SK-N-SH treated with all-trans-retinoic acid at 6 μM for 48 hours (cell line): Measurements from ENCODE around the gene LY6G5B.

Experiments
- ATAC-seq: fragments of 200-7000 bp; cut with Tn5 transposase; 3 replicates; pipeline ENCODE4 v1.9.1; 2020; ENCODE audit warnings: mild to moderate bottlenecking, moderate library complexity
- BACH2 ChIP-seq: fragments of 250-450 bp; sonication (Bioruptor Pico); IDR thresholded peaks from 2 replicates; pipeline ENCODE4 v1.9.0; 2021; ENCODE audit warnings: mild to moderate bottlenecking, borderline replicate concordance
- CSDC2 ChIP-seq: fragments of 250-450 bp; sonication (Bioruptor Pico); IDR thresholded peaks from 2 replicates; pipeline ENCODE4 v1.5.0; 2020; ENCODE audit warnings: mild to moderate bottlenecking, moderate library complexity
- CSRNP3 ChIP-seq: fragments of 250-450 bp; sonication (Bioruptor Pico); IDR thresholded peaks from 2 replicates; pipeline ENCODE4 v1.5.1; 2021; ENCODE audit warnings: mild to moderate bottlenecking, moderate library complexity
- ESRRG ChIP-seq: fragments of 250-450 bp; sonication (Bioruptor Pico); IDR thresholded peaks from 2 replicates; pipeline ENCODE4 v1.6.1; 2021; ENCODE audit warnings: mild to moderate bottlenecking
- GLIS3 ChIP-seq: fragments of 250-450 bp; sonication (Bioruptor Pico); IDR thresholded peaks from 2 replicates; pipeline ENCODE4 v1.5.0; 2020; ENCODE audit warnings: mild to moderate bottlenecking, moderate library complexity
- OSR1 ChIP-seq: fragments of 250-450 bp; sonication (Bioruptor Pico); IDR thresholded peaks from 2 replicates; pipeline ENCODE4 v1.8.0; 2022; ENCODE audit warnings: moderate library complexity, mild to moderate bottlenecking, inconsistent platforms
- POU6F1 ChIP-seq: fragments of 250-450 bp; sonication (Bioruptor Pico); IDR thresholded peaks from 2 replicates; pipeline ENCODE4 v1.8.0; 2021; ENCODE audit warnings: low read depth, mild to moderate bottlenecking, moderate library complexity, borderline replicate concordance
- RARB ChIP-seq: fragments of 250-450 bp; sonication (Bioruptor Pico); IDR thresholded peaks from 2 replicates; pipeline ENCODE4 v1.8.0; 2021; ENCODE audit warnings: mild to moderate bottlenecking, moderate library complexity
- TCF4 ChIP-seq: fragments of 250-450 bp; sonication (Bioruptor Pico); IDR thresholded peaks from 2 replicates; pipeline ENCODE4 v1.8.0; 2021; ENCODE audit warnings: mild to moderate bottlenecking, moderate library complexity, borderline replicate concordance
- TOX ChIP-seq: fragments of 250-450 bp; sonication (Bioruptor Pico); IDR thresholded peaks from 2 replicates; pipeline ENCODE4 v1.8.0; 2021; ENCODE audit warnings: mild to moderate bottlenecking, moderate library complexity, borderline replicate concordance
- TSHZ2 ChIP-seq: fragments of 250-450 bp; sonication (Bioruptor Pico); IDR thresholded peaks from 2 replicates; pipeline ENCODE4 v1.5.0; 2020; ENCODE audit warnings: mild to moderate bottlenecking, moderate library complexity
- ZC3H10 ChIP-seq: fragments of 250-450 bp; sonication (Bioruptor Pico); IDR thresholded peaks from 2 replicates; pipeline ENCODE4 v1.5.1; 2021; ENCODE audit warnings: mild to moderate bottlenecking, moderate library complexity
- ZFP3 ChIP-seq: fragments of 250-450 bp; sonication (Bioruptor Pico); IDR thresholded peaks from 2 replicates; pipeline ENCODE4 v1.5.0; 2020; ENCODE audit warnings: mild to moderate bottlenecking, moderate library complexity
- ZFP30 ChIP-seq: fragments of 450-650 bp; formaldehyde crosslinking; IDR thresholded peaks from 2 replicates; pipeline ENCODE4 v1.5.0; 2022; ENCODE audit warnings: mild to moderate bottlenecking, moderate library complexity
- ZNF70 ChIP-seq: fragments of 450-650 bp; formaldehyde crosslinking; IDR thresholded peaks from 2 replicates; pipeline ENCODE4 v1.5.0; 2020; ENCODE audit warnings: mild to moderate bottlenecking, moderate library complexity
- ZNF8 ChIP-seq: fragments of 450-650 bp; formaldehyde crosslinking; IDR thresholded peaks from 2 replicates; pipeline ENCODE4 v1.5.0; 2020; ENCODE audit warnings: mild to moderate bottlenecking, moderate library complexity
- TF ChIP-seq, protein P1 (sequence below): fragments of 250-450 bp; sonication (Bioruptor Pico); IDR thresholded peaks from 2 replicates; pipeline ENCODE4 v1.8.0; 2020; ENCODE audit warnings: mild to moderate bottlenecking, moderate library complexity, borderline replicate concordance
- TF ChIP-seq, protein P2 (sequence below): fragments of 250-450 bp; sonication (Bioruptor Pico); IDR thresholded peaks from 2 replicates; pipeline ENCODE4 v1.5.1; 2020; ENCODE audit warnings: low read depth, mild to moderate bottlenecking, moderate library complexity

Gene LY6G5B

GRCh38 chr6:31634131-31634530 lies 35.6 kb upstream of the LY6G5B start:
- no peak for TF ChIP-seq CSDC2 (CRISPR knock-in tag)
- TF ChIP-seq CSRNP3 (CRISPR knock-in tag), result no peak
- no peak for TF ChIP-seq ZNF70 (CRISPR knock-in tag)
- TF ChIP-seq POU6F1 (CRISPR knock-in tag), result no peak
- TF ChIP-seq, protein P1, sequence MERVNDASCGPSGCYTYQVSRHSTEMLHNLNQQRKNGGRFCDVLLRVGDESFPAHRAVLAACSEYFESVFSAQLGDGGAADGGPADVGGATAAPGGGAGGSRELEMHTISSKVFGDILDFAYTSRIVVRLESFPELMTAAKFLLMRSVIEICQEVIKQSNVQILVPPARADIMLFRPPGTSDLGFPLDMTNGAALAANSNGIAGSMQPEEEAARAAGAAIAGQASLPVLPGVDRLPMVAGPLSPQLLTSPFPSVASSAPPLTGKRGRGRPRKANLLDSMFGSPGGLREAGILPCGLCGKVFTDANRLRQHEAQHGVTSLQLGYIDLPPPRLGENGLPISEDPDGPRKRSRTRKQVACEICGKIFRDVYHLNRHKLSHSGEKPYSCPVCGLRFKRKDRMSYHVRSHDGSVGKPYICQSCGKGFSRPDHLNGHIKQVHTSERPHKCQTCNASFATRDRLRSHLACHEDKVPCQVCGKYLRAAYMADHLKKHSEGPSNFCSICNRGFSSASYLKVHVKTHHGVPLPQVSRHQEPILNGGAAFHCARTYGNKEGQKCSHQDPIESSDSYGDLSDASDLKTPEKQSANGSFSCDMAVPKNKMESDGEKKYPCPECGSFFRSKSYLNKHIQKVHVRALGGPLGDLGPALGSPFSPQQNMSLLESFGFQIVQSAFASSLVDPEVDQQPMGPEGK (CRISPR knock-in tag), result no peak
- no peak for TF ChIP-seq TCF4
- no peak for TF ChIP-seq ZNF8 (CRISPR knock-in tag)
- TF ChIP-seq TSHZ2 (CRISPR knock-in tag), result no peak
- TF ChIP-seq ZFP3 (CRISPR knock-in tag), result no peak
- TF ChIP-seq BACH2, result no peak
- TF ChIP-seq GLIS3 (CRISPR knock-in tag), result no peak
- no peak for TF ChIP-seq OSR1 (CRISPR knock-in tag)
- TF ChIP-seq ZFP30 (CRISPR knock-in tag), result no peak
- no peak for TF ChIP-seq ESRRG (CRISPR knock-in tag)
- TF ChIP-seq, protein P2, sequence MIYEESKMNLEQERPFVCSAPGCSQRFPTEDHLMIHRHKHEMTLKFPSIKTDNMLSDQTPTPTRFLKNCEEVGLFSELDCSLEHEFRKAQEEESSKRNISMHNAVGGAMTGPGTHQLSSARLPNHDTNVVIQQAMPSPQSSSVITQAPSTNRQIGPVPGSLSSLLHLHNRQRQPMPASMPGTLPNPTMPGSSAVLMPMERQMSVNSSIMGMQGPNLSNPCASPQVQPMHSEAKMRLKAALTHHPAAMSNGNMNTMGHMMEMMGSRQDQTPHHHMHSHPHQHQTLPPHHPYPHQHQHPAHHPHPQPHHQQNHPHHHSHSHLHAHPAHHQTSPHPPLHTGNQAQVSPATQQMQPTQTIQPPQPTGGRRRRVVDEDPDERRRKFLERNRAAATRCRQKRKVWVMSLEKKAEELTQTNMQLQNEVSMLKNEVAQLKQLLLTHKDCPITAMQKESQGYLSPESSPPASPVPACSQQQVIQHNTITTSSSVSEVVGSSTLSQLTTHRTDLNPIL (CRISPR knock-in tag), result no peak
- ATAC-seq, result peak; percentile 2; the same call in 1 of the 3 replicates

- ATAC-seq, result no peak; the same call in 2 of the 3 replicates
- no peak for TF ChIP-seq RARB (CRISPR knock-in tag)
- TF ChIP-seq ZC3H10, result no peak
- no peak for TF ChIP-seq TOX (CRISPR knock-in tag)
- TF ChIP-seq CSRNP3 (CRISPR knock-in tag), result no peak
- TF ChIP-seq TSHZ2 (CRISPR knock-in tag), result no peak
- TF ChIP-seq ZNF70 (CRISPR knock-in tag), result no peak
- TF ChIP-seq POU6F1 (CRISPR knock-in tag), result no peak
- TF ChIP-seq TCF4, result no peak
These were observed 34.7 kb upstream of the LY6G5B start for GRCh38 chr6:31634969-31635575.
